ENCODE results near the gene SLC25A29. TPM values are rescaled to one million over a fixed set of nuclear protein-coding genes. Genes with fewer than 3 reads are reported as not detected.
"Not testable (repeated sequence)": the region's sequence is repeated elsewhere in the genome, so short reads cannot be mapped to it uniquely, and the experiment has no call there.

The SLC25A29 gene
- total RNA-seq, 1 donor from 2014 or later: 123 TPM

DNA sequence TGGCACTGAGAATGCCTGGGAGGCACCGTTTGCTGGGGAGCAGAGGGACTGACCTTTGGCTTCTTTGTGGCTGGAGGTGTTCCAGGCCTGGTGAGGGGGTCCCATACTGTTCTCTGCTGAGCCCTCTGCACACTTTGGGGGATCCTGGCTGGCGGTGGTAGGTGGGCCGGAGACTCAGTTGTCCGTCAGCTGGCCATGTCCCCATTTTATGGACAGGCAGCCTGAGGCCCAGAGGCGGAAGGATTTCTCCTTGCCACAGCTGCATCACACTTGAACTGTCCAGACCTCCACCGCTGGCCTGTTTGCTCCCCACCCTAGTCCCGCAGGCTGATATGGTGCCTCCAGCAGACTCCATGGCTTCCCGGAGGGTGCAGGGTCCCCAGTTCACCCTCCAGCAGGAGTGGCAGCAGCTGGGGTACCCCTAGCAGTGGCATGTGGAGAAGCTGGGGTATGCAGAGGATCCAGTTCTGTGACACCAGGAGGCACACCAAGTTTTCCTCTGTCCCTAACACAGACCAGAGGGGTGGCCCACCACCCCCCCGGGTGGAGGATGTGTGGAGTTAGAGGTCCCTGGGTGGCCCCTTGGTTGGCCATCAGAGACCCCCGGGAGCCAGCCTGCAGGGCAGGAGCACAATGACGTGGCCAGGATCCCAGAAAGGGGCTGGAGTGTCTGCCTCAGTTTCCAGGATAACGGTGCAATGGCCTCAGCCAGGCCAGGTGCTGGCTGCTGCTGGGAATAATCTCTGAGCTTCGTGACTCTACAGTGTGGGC is 14.8 kb downstream of the SLC25A29 start:
- Mint-ChIP-seq H3K27me3 (ENCODE audit: low read depth) (peaks cover 8% of the 10 kb centered on the region), H3K9me3 (no peaks in the 10 kb centered on the region), H3K27ac (ENCODE audit: unreplicated experiment) (peak overlapping the region; percentile 78), H3K4me1 (peaks cover 46% of the 10 kb centered on the region), H3K36me3 (ENCODE audit: low read depth) (peaks cover 6% of the 10 kb centered on the region), H3K4me3 (peak overlapping the region; percentile 84)
- DNase-seq (ENCODE audit: low read depth, low spot score): no peak
- TF ChIP-seq, protein P1, sequence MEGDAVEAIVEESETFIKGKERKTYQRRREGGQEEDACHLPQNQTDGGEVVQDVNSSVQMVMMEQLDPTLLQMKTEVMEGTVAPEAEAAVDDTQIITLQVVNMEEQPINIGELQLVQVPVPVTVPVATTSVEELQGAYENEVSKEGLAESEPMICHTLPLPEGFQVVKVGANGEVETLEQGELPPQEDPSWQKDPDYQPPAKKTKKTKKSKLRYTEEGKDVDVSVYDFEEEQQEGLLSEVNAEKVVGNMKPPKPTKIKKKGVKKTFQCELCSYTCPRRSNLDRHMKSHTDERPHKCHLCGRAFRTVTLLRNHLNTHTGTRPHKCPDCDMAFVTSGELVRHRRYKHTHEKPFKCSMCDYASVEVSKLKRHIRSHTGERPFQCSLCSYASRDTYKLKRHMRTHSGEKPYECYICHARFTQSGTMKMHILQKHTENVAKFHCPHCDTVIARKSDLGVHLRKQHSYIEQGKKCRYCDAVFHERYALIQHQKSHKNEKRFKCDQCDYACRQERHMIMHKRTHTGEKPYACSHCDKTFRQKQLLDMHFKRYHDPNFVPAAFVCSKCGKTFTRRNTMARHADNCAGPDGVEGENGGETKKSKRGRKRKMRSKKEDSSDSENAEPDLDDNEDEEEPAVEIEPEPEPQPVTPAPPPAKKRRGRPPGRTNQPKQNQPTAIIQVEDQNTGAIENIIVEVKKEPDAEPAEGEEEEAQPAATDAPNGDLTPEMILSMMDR (conservative IDR thresholded peaks at IDR 0.05): no peak

DNA sequence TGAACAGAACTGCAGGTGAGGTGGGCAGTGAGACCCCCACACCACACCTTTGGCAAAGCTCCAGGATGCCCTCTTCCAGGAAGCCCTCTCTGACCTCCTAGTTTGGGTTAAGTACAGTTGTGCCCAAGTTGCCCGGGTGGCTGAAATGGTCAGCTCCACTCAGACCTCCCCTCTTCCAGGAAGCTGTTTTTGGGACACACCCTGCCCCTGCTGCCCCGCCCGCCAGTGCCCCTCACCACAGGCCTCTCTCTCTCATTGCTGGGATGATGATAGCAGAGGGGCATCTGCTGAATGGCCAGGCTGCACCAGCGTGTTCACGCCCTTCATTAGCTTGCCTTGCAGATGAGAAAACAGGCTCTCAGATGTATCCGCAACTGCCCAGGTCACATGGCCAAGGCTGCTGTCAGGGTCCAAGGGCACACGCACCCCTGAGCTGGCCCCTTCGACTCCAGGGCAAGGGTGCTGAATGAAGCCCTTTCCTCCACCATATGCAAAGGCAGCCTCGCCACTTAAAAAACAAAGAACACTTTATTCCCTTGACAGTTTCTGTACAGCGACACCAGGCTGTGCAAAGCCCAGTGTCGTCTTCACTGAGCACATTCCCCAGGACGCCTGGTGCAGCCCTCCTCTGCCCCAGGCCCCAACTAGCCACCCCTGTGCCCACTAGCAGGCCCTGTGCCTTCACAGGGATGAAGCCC is 15.5 kb downstream of the SLC25A29 start:
- Mint-ChIP-seq H3K4me1 (peaks cover 50% of the 10 kb centered on the region), H3K27ac (ENCODE audit: unreplicated experiment) (no peak overlapping the region), H3K4me3 (peak overlapping the region; percentile 84), H3K27me3 (ENCODE audit: low read depth) (peaks cover 12% of the 10 kb centered on the region), H3K9me3 (no peaks in the 10 kb centered on the region), H3K36me3 (ENCODE audit: low read depth) (peaks cover 6% of the 10 kb centered on the region)
- no peak for DNase-seq (ENCODE audit: low read depth, low spot score)
- TF ChIP-seq, protein P1 (conservative IDR thresholded peaks at IDR 0.05): no peak

DNA sequence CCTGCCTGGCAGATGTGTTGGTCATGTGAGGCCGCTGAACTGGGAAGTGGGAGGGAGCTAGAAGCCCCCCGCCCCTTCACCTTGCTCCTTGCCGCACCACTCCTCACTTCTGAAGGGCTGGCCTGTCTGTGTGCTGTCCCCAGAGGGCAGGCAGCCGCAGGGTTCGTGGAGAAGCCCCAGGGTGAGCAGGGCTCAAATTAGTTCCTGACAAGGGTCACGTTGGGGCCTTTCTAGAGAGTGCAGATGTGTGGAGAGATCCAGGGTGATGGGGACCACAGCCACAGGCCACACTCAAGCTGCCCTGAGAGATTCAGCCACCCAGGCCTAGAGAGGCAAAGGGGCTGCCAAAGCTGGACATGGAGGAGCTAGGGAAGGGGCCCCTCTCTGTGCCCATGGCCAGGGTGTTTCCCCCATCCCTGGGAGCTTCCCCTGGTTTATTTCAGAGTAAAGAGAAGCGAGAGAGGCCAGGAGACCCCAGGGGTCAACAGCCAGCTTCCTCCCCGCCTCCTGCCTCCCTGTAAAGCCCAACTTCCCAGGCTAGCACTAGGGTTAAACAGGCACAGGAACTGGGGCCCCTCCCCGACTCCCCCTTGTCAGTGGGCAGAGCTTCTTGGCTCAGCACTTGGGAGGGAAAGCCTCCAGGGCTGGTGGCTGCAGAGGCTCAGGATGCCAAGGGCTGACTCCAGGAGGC is 16.2 kb downstream of the SLC25A29 start:
- Mint-ChIP-seq H3K27ac (ENCODE audit: unreplicated experiment) (peak overlapping the region; percentile 67), H3K9me3 (no peaks in the 10 kb centered on the region), H3K4me3 (peak overlapping the region; percentile 84), H3K4me1 (peaks cover 50% of the 10 kb centered on the region), H3K36me3 (ENCODE audit: low read depth) (peaks cover 6% of the 10 kb centered on the region), H3K27me3 (ENCODE audit: low read depth) (peaks cover 12% of the 10 kb centered on the region)
- DNase-seq (ENCODE audit: low read depth, low spot score): no peak
- TF ChIP-seq, protein P1 (conservative IDR thresholded peaks at IDR 0.05): no peak

DNA sequence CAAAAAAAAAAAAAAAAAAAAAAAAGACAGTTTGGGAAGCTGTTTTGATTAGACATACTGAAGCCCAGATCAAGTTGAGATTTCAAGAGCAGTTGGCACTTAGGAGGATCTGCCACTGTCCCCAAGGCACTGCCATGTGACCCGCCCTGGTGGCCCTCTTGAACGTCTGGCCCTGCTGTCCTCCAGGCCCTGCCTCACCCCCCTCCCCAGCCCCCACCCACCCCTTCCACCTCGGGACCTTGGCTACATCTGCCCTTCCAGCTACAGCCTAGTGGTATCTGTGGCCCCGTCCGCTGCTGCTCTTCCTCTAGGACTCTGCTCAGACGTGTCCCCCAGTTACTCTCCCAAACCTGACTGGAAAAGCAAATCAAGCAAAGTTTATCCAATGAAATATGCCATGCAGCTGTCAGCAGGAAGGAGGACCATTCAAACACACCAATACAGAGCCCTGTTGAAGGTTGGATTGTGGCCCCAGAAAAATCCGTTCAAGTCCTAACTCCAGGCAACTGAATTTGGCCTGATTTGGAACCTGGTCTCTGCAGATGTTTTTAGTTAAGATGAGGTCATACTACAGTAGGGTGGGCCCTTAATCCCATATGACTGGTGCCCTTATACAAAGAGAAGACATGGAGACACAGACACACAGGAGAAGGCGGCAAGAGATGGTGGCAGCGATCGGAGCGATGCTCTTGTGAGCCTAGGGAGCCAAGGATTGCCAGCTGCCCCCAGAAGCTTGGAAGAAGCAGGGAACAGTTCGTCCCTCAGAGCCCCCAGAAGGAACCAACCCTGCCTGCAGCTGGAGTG is 17.7 kb downstream of the SLC25A29 start:
- Mint-ChIP-seq H3K9me3 (no peaks in the 10 kb centered on the region), H3K4me3 (peak overlapping the region; percentile 84), H3K27me3 (ENCODE audit: low read depth) (peaks cover 12% of the 10 kb centered on the region), H3K36me3 (ENCODE audit: low read depth) (peaks cover 4% of the 10 kb centered on the region), H3K4me1 (peaks cover 44% of the 10 kb centered on the region), H3K27ac (ENCODE audit: unreplicated experiment) (peak overlapping the region; percentile 8)
- no peak for DNase-seq (ENCODE audit: low read depth, low spot score)
- TF ChIP-seq, protein P1 (conservative IDR thresholded peaks at IDR 0.05): no peak

DNA sequence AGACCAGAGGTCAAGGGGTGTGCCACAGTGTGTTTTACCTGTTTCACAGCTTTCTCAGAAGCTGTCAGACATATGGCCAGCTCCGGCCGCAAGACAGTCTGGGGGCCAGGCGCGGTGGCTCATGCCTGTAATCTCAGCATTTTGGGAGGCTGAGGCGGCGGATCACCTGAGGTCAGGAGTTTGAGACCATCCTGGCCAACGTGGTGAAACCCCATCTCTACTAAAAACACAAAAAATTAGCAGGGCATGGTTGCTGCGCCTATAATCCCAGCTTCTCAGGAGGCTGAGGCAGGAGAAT is 18.3 kb downstream of the SLC25A29 start:
- H3K4me1 Mint-ChIP-seq: peaks cover 44% of the 10 kb centered on the region
- not testable (repeated sequence) for H3K36me3 Mint-ChIP-seq (ENCODE audit: low read depth)
- H3K27me3 Mint-ChIP-seq (ENCODE audit: low read depth): peaks cover 12% of the 10 kb centered on the region

More for the DNA sequence above, 18.3 kb downstream of the SLC25A29 start:
- H3K27ac Mint-ChIP-seq (ENCODE audit: unreplicated experiment); DNase-seq (ENCODE audit: low read depth, low spot score); H3K9me3 Mint-ChIP-seq: not testable (repeated sequence)
- peak overlapping the region; percentile 71 for H3K4me3 Mint-ChIP-seq
